ENCODE results near the gene CADM1. TPM values are rescaled to one million over a fixed set of nuclear protein-coding genes. Genes with fewer than 3 reads are reported as not detected.

CADM1 gene
- total and polyA plus RNA-seq, 2 experiments from 2014 or later: 16.5 to 18.0 TPM

GRCh38 chr11:115126515-115127208 lies 377.6 kb downstream of the CADM1 start:
- no peak overlapping the region for H2AFZ ChIP-seq
- ATAC-seq: no peak
- H3F3A ChIP-seq (replicated peaks; ENCODE audit: low read depth): no peaks in the 10 kb centered on the region
- no peak for DNase-seq (ENCODE audit: low spot score)
- H3K4me2 ChIP-seq: no peak overlapping the region
- Mint-ChIP-seq H3K27me3 (ENCODE audit: insufficient read depth, low read depth, poor library complexity) (peaks cover 5% of the 10 kb centered on the region), H3K4me3 (no peak overlapping the region), H3K27ac (no peak overlapping the region; the same call in 1 of the 2 replicates), H3K4me1 (peaks cover 5% of the 10 kb centered on the region), H3K36me3 (ENCODE audit: low read depth) (no peaks in the 10 kb centered on the region), H3K9me3 (no peaks in the 10 kb centered on the region; the same call in 2 of the 3 replicates)
- H3K79me2 ChIP-seq (replicated peaks; ENCODE audit: insufficient read depth): no peaks in the 10 kb centered on the region
- TF ChIP-seq ZNF331 (CRISPR knock-in tag; IDR thresholded peaks at IDR 0.05; ENCODE audit: low read depth) (no peak), STAT1 (IDR thresholded peaks at IDR 0.05; ENCODE audit: unreplicated experiment) (no peak), NANOG (IDR thresholded peaks at IDR 0.05; ENCODE audit: borderline replicate concordance) (no peak), ETS1 (IDR thresholded peaks at IDR 0.05) (no peak), ZNF114 (CRISPR knock-in tag; IDR thresholded peaks at IDR 0.05) (no peak), EZH2 (IDR thresholded peaks at IDR 0.05; ENCODE audit: low read depth, unreplicated experiment) (no peak)
- no peak overlapping the region for H3K27ac ChIP-seq (ENCODE audit: low read depth)
- no peaks in the 10 kb centered on the region for H3K4me1 ChIP-seq (ENCODE audit: insufficient read depth)
- H4K20me1 ChIP-seq (replicated peaks; ENCODE audit: insufficient read depth): no peaks in the 10 kb centered on the region
- H3K27me3 ChIP-seq (ENCODE audit: insufficient read depth): no peaks in the 10 kb centered on the region
- H3K9me2 ChIP-seq (ENCODE audit: insufficient read depth): peaks cover 5% of the 10 kb centered on the region; the same call in 1 of the 2 replicates
- H3K4me3 ChIP-seq: no peak overlapping the region
- H3K36me3 ChIP-seq (ENCODE audit: insufficient read depth): no peaks in the 10 kb centered on the region

GRCh38 chr11:115126092-115126491 lies 378.1 kb downstream of the CADM1 start:
- no peaks in the 10 kb centered on the region for H3K79me2 ChIP-seq (replicated peaks; ENCODE audit: insufficient read depth)
- no peak overlapping the region for H3K27ac ChIP-seq (ENCODE audit: low read depth)
- no peaks in the 10 kb centered on the region for H4K20me1 ChIP-seq (replicated peaks; ENCODE audit: insufficient read depth)
- no peak overlapping the region for H3K4me2 ChIP-seq
- H3K4me1 Mint-ChIP-seq: peaks cover 5% of the 10 kb centered on the region
- DNase-seq (ENCODE audit: low spot score) (no peak), ATAC-seq (no peak)
- no peaks in the 10 kb centered on the region; the same call in 2 of the 3 replicates for H3K9me3 Mint-ChIP-seq
- H3K36me3 Mint-ChIP-seq (ENCODE audit: low read depth): no peaks in the 10 kb centered on the region
- H3K4me1 ChIP-seq (ENCODE audit: insufficient read depth): no peaks in the 10 kb centered on the region
- H2AFZ ChIP-seq: no peak overlapping the region
- H3K9me2 ChIP-seq (ENCODE audit: insufficient read depth): no peaks in the 10 kb centered on the region
- H3K27me3 Mint-ChIP-seq (ENCODE audit: insufficient read depth, low read depth, poor library complexity): peaks cover 5% of the 10 kb centered on the region
- H3K36me3 ChIP-seq (ENCODE audit: insufficient read depth): no peaks in the 10 kb centered on the region
- no peaks in the 10 kb centered on the region for H3F3A ChIP-seq (replicated peaks; ENCODE audit: low read depth)
- no peak overlapping the region for H3K27ac Mint-ChIP-seq
- H3K27me3 ChIP-seq (ENCODE audit: insufficient read depth): no peaks in the 10 kb centered on the region
- no peak overlapping the region for H3K4me3 Mint-ChIP-seq
- H3K4me3 ChIP-seq: no peak overlapping the region
- TF ChIP-seq ZNF114 (CRISPR knock-in tag; IDR thresholded peaks at IDR 0.05): no peak
- TF ChIP-seq STAT1 (IDR thresholded peaks at IDR 0.05; ENCODE audit: unreplicated experiment): no peak
- no peak for TF ChIP-seq REST (IDR thresholded peaks at IDR 0.05; ENCODE audit: unreplicated experiment)
- TF ChIP-seq ZNF462 (CRISPR knock-in tag; IDR thresholded peaks at IDR 0.05): no peak
- TF ChIP-seq EZH2 (IDR thresholded peaks at IDR 0.05; ENCODE audit: low read depth, unreplicated experiment): no peak
- no peak for TF ChIP-seq ETS1 (IDR thresholded peaks at IDR 0.05)
- TF ChIP-seq ZNF331 (CRISPR knock-in tag; IDR thresholded peaks at IDR 0.05; ENCODE audit: low read depth): no peak
